ENCODE data around the gene TAGLN2. TPM values are rescaled to one million over a fixed set of nuclear protein-coding genes. Genes with fewer than 3 reads are reported as not detected.

TAGLN2 gene
- total and polyA plus RNA-seq, 9 of the 15 experiments (the other 6 are each of a cell fraction or from before 2014, with no cell fraction given), result 192 to 683 (median 455) TPM

GRCh38 chr1:159936273-159936904 lies 11.1 kb upstream of the TAGLN2 start:
- peak; percentile 85 for FAIRE-seq
- TF ChIP-seq POLR2AphosphoS5 (IDR thresholded peaks at IDR 0.05; ENCODE audit: control insufficient read depth, insufficient read depth, low read depth, low read length), result no peak
- TF ChIP-seq CTCF (IDR thresholded peaks at IDR 0.05 in 2 of 3, conservative IDR thresholded peaks at IDR 0.05 in 1 of 3; ENCODE audit: insufficient read depth in 2 of 3, low read depth in 1 of 3, low read length in 3 of 3), result peak; percentile 93 to 95 (median 94)
- peak; percentile 84; the same call in 1 of the 2 replicates for TF ChIP-seq XRCC5 (IDR thresholded peaks at IDR 0.05; ENCODE audit: low read depth, low read length)
- no peak for TF ChIP-seq DLX4 (CRISPR knock-in tag; IDR thresholded peaks at IDR 0.05)
- TF ChIP-seq ZFP91 (CRISPR knock-in tag; IDR thresholded peaks at IDR 0.05), result no peak
- TF ChIP-seq, protein P1, sequence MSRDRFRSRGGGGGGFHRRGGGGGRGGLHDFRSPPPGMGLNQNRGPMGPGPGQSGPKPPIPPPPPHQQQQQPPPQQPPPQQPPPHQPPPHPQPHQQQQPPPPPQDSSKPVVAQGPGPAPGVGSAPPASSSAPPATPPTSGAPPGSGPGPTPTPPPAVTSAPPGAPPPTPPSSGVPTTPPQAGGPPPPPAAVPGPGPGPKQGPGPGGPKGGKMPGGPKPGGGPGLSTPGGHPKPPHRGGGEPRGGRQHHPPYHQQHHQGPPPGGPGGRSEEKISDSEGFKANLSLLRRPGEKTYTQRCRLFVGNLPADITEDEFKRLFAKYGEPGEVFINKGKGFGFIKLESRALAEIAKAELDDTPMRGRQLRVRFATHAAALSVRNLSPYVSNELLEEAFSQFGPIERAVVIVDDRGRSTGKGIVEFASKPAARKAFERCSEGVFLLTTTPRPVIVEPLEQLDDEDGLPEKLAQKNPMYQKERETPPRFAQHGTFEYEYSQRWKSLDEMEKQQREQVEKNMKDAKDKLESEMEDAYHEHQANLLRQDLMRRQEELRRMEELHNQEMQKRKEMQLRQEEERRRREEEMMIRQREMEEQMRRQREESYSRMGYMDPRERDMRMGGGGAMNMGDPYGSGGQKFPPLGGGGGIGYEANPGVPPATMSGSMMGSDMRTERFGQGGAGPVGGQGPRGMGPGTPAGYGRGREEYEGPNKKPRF (IDR thresholded peaks at IDR 0.05; ENCODE audit: low read depth, low read length), result no peak
- TF ChIP-seq ZNF354B (CRISPR knock-in tag; IDR thresholded peaks at IDR 0.05), result no peak
- TF ChIP-seq CSDE1 (IDR thresholded peaks at IDR 0.05), result no peak
- no peak for TF ChIP-seq UBTF (IDR thresholded peaks at IDR 0.05; ENCODE audit: borderline replicate concordance in 1 of 2, low read depth in 2 of 2, low read length in 2 of 2)
- peak; percentile 36; the same call in 1 of the 2 replicates for TF ChIP-seq TFAP4 (CRISPR knock-in tag; IDR thresholded peaks at IDR 0.05; ENCODE audit: borderline replicate concordance)

More at GRCh38 chr1:159936273-159936904, 11.1 kb upstream of the TAGLN2 start:
- 18% methylated on average over 15 of the region's 16 CpGs for WGBS (ENCODE audit: insufficient coverage, low coverage, missing lambda C conversion rate)
- Histone ChIP-seq H2AFZ (ENCODE audit: low read depth, low read length) (no peak overlapping the region), H3K9ac (ENCODE audit: insufficient read depth in 1 of 2, low read depth in 2 of 2, low read length in 2 of 2) (peak overlapping the region in 1 of 2 experiments; percentile 2; a peak in 1 of 4 replicates), H3K79me2 (ENCODE audit: control insufficient read depth, insufficient read depth, low read length) (no peaks in the 10 kb centered on the region), H3K4me1 (replicated peaks in 1 of 2; ENCODE audit: control insufficient read depth in 2 of 2, insufficient read depth in 2 of 2, low read length in 2 of 2) (peaks cover 4 to 22% of the 10 kb centered on the region in 2 experiments; a peak in 4 of 5 replicates), H3K9me1 (ENCODE audit: control insufficient read depth, insufficient read depth, low read length) (no peaks in the 10 kb centered on the region), H3K4me3 (no peak overlapping the region), H3K27ac (ENCODE audit: extremely low read depth, low read depth, low read length) (no peak overlapping the region), H3K27me3 (ENCODE audit: control insufficient read depth in 2 of 2, insufficient read depth in 2 of 2, low read length in 2 of 2) (peaks cover 11 to 55% of the 10 kb centered on the region in 2 experiments), H3K9me3 (replicated peaks; ENCODE audit: control insufficient read depth, insufficient read depth, low read depth, low read length) (no peaks in the 10 kb centered on the region), H3K4me2 (ENCODE audit: insufficient read depth, low read length) (no peak overlapping the region), H3K36me3 (ENCODE audit: control insufficient read depth, insufficient read depth, low read length) (no peaks in the 10 kb centered on the region), H4K20me1 (replicated peaks; ENCODE audit: control insufficient read depth, insufficient read depth, low read length) (peaks cover 3% of the 10 kb centered on the region; the same call in 1 of the 2 replicates)
- no TSS peak for BruUV-seq (replicated peaks)
- in situ Hi-C loops (cut with MboI), result loop anchor here (5.0 kb wide), 1 partner anchor 71 kb away; no protein-coding TSS in a partner anchor
- ChIA-PET POLR2A (no interaction called here), CTCF (ENCODE audit: low intra/inter-chr PET ratio) (interaction anchor here (0.6 to 6.5 kb wide), 4 partner anchors 70 to 262 kb away, joined by 3 to 75 read pairs (median 4); no protein-coding TSS in a partner anchor)
- ATAC-seq, result peak; percentile 89
- intact Hi-C loops (cut with micrococcal nuclease), result loop anchor here (1.0 to 5.0 kb wide), 3 partner anchors 70 to 146 kb away; partner anchors contain the start of gene KCNJ9
- DNase-seq (ENCODE audit: extremely low read depth in 1 of 4, low spot score in 3 of 4), result peak; percentile 68 to 84 (median 82)
